Right forelimb (tissue), 1 donor: Measurements from ENCODE around the gene SPRYD4.
"Not testable (repeated sequence)": the region's sequence is repeated elsewhere in the genome, so short reads cannot be mapped to it uniquely, and the experiment has no call there.

ENCODE experiments used
- DNase-seq: peaks from one replicate; pipeline ENCODE4 v3.0.0-alpha.2; 2018

Gene SPRYD4

GRCh38 chr12:56477521-56478225 lies 9.3 kb downstream of the SPRYD4 start:
- no peak for DNase-seq

- no peak for DNase-seq
These were observed 11.2 kb downstream of the SPRYD4 start for GRCh38 chr12:56479625-56480024.

GRCh38 chr12:56484566-56484965 lies 16.2 kb downstream of the SPRYD4 start:
- DNase-seq = no peak

- no peak for DNase-seq
These were observed 18.3 kb downstream of the SPRYD4 start for GRCh38 chr12:56486694-56487093.

GRCh38 chr12:56487448-56488040 lies 19.2 kb downstream of the SPRYD4 start:
- DNase-seq = no peak

- DNase-seq = peak; percentile 67
These were observed 19.9 kb downstream of the SPRYD4 start, which contains the start of gene GLS2 for GRCh38 chr12:56488041-56488955. Gene GLS2 (minus strand): TSS chr12:56488161. CDS start chr12:56488118, 43 bp downstream.

- no peak for DNase-seq
These were observed 22.0 kb downstream of the SPRYD4 start for GRCh38 chr12:56490360-56490759.

- DNase-seq = not testable (repeated sequence)
These were observed 25.2 kb downstream of the SPRYD4 start for GRCh38 chr12:56493409-56494105.

GRCh38 chr12:56494106-56494415 lies 25.7 kb downstream of the SPRYD4 start:
- DNase-seq = not testable (repeated sequence)

GRCh38 chr12:56494481-56494880 lies 26.1 kb downstream of the SPRYD4 start:
- DNase-seq = not testable (repeated sequence)

- DNase-seq = peak; percentile 67
These were observed 28.3 kb downstream of the SPRYD4 start for GRCh38 chr12:56496704-56497103.

GRCh38 chr12:56498126-56498902 lies 29.9 kb downstream of the SPRYD4 start:
- DNase-seq = not testable (repeated sequence)

GRCh38 chr12:56499452-56499851 lies 31.1 kb downstream of the SPRYD4 start:
- not testable (repeated sequence) for DNase-seq

- DNase-seq = not testable (repeated sequence)
These were observed 31.5 kb downstream of the SPRYD4 start for GRCh38 chr12:56499879-56500278.

- no peak for DNase-seq
These were observed 42.4 kb downstream of the SPRYD4 start for GRCh38 chr12:56510786-56511185.

GRCh38 chr12:56514014-56514318 lies 45.6 kb downstream of the SPRYD4 start:
- not testable (repeated sequence) for DNase-seq

- DNase-seq = no peak
These were observed 49.5 kb downstream of the SPRYD4 start for GRCh38 chr12:56517854-56518253.

GRCh38 chr12:56518570-56518969 lies 50.2 kb downstream of the SPRYD4 start:
- no peak for DNase-seq

GRCh38 chr12:56520048-56520447 lies 51.7 kb downstream of the SPRYD4 start:
- DNase-seq = no peak

- no peak for DNase-seq
These were observed 52.1 kb downstream of the SPRYD4 start for GRCh38 chr12:56520506-56520905.

GRCh38 chr12:56521209-56521589 lies 52.8 kb downstream of the SPRYD4 start:
- no peak for DNase-seq
